ENCODE measurements around the gene LCP2.

The LCP2 gene

GRCh38 chr5:170252720-170253350 is 44.7 kb downstream of the LCP2 start:
- Histone ChIP-seq H3K4me3 (replicated peaks; ENCODE audit: insufficient read depth, low read length) (no peak overlapping the region), H3K27me3 (ENCODE audit: insufficient read depth, poor library complexity, severe bottlenecking) (no peaks in the 10 kb centered on the region), H3K27ac (replicated peaks) (no peak overlapping the region)
- DNase-seq (ENCODE audit: low read depth in 1 of 2, low spot score in 1 of 2), result no peak
- TF ChIP-seq SPI1 (IDR thresholded peaks at IDR 0.05; ENCODE audit: borderline replicate concordance, low read depth) (no peak), POLR2AphosphoS5 (IDR thresholded peaks at IDR 0.05; ENCODE audit: low read depth) (no peak), CTCF (IDR thresholded peaks at IDR 0.05; ENCODE audit: insufficient read depth, low read length) (no peak), REST (IDR thresholded peaks at IDR 0.05; ENCODE audit: insufficient replicate concordance, low read depth) (no peak), GABPA (IDR thresholded peaks at IDR 0.05; ENCODE audit: low read depth) (no peak)

- no peak overlapping the region for H3K27ac ChIP-seq (replicated peaks)
- no peaks in the 10 kb centered on the region for H3K27me3 ChIP-seq (ENCODE audit: insufficient read depth, poor library complexity, severe bottlenecking)
- TF ChIP-seq SPI1 (IDR thresholded peaks at IDR 0.05; ENCODE audit: borderline replicate concordance, low read depth) (no peak), CTCF (IDR thresholded peaks at IDR 0.05; ENCODE audit: insufficient read depth, low read length) (no peak), GABPA (IDR thresholded peaks at IDR 0.05; ENCODE audit: low read depth) (no peak), REST (IDR thresholded peaks at IDR 0.05; ENCODE audit: insufficient replicate concordance, low read depth) (no peak)
- no peak overlapping the region for H3K4me3 ChIP-seq (replicated peaks; ENCODE audit: insufficient read depth, low read length)
- DNase-seq (ENCODE audit: low read depth in 1 of 2, low spot score in 1 of 2), result no peak
Observed at GRCh38 chr5:170252109-170252508, 45.5 kb downstream of the LCP2 start.

GRCh38 chr5:170251462-170251861 is 46.1 kb downstream of the LCP2 start:
- Histone ChIP-seq H3K4me3 (replicated peaks; ENCODE audit: insufficient read depth, low read length) (no peak overlapping the region), H3K27me3 (ENCODE audit: insufficient read depth, poor library complexity, severe bottlenecking) (no peaks in the 10 kb centered on the region), H3K27ac (replicated peaks) (no peak overlapping the region)
- TF ChIP-seq REST (IDR thresholded peaks at IDR 0.05; ENCODE audit: insufficient replicate concordance, low read depth) (no peak), SPI1 (IDR thresholded peaks at IDR 0.05; ENCODE audit: borderline replicate concordance, low read depth) (no peak), POLR2AphosphoS5 (IDR thresholded peaks at IDR 0.05; ENCODE audit: low read depth) (no peak), GABPA (IDR thresholded peaks at IDR 0.05; ENCODE audit: low read depth) (no peak), CTCF (IDR thresholded peaks at IDR 0.05; ENCODE audit: insufficient read depth, low read length) (no peak)
- DNase-seq (ENCODE audit: low read depth in 1 of 2, low spot score in 1 of 2), result no peak
